GM19467 (cell line): ENCODE measurements around the gene GLIPR2.
"Not testable (repeated sequence)": the region's sequence is repeated elsewhere in the genome, so short reads cannot be mapped to it uniquely, and the experiment has no call there.

Experiments used
- ATAC-seq: cut with Tn5 transposase; IDR thresholded peaks from one replicate; pipeline ENCODE4 v1.9.1; 2021; ENCODE audit warnings: mild to moderate bottlenecking, moderate library complexity; ENCODE audit not compliant: unreplicated experiment

GLIPR2 gene

DNA sequence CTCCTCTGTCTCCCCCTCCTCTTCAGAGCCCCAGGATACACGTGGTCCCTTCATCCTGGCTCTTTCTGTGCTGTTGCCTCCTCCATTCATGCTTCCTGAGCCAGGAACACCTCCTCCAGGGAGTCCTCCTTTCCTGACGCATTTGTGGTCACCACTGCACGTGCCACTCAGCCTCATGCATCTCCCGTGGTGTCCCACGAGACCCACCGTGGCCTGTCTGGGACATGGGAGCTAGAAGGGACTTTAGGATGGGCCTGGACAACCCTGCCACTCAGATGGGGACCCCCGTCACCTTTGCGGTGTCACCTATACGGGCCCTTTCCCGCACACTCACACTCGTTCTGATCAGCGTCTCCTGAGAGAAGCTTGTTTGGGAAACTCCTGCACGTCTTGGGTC lies 6.7 kb downstream of the GLIPR2 start:
- ATAC-seq: no peak

DNA sequence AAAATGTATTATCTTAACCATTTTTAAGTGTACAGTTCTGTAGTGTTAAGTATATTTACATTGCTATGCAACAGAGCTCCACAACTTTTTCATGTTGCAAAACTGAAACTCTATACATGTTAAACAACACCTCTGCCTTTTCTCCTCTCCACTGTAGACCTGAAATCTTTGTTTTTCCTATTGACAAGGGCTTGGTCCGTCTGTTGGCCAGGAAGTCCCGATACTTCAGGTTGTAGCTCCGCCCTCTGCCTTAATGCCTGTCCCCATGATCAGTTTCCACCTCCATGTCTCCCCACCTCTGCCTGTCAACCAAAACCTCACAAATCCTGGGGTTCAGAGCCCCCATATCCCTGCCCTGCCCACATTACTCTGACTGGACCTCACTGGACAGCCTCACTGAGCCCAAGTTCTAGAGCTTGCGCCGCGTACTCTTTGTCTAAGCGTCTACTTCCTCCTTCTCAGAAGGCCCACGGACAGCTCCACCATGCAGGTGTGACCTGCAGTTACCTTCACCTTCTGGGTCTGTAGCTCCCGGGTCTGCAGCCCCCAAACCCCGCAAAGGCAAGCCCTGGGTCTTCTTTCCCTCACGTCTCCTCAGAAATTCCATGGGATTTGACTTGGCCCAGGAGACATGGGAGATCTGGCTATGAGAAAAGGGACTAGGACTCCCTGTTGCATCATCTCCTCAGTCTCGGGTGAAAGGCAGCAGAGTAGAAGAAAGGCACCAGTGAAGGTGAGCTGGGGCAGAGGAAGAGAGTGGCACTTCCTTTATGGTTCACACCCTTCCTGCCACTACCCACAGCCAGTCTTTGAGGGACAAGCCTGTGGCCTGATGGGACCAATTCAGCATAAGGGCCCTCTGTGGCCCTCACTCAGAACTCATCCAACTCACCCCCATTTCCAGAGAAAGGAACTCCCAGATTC lies 8.0 kb downstream of the GLIPR2 start:
- ATAC-seq: no peak

DNA sequence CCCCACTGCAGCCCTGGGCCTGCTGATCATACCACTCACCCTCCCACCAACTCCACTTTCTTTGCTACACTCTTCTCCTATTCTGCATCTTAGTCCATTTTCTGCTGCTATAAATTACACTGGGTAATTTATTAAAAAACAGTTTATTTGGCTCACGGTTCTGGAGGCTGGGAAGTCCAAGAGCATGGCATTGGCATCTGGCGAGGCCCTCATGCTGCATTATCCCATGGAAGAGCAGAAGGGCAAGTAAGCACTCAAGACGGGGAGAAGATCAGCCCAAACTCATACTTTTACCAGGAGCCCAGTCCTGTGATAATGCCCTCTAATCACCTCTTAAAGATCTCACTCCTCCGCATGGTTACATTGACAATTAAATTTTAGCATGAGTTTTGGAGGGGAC lies 9.4 kb downstream of the GLIPR2 start:
- ATAC-seq: no peak

DNA sequence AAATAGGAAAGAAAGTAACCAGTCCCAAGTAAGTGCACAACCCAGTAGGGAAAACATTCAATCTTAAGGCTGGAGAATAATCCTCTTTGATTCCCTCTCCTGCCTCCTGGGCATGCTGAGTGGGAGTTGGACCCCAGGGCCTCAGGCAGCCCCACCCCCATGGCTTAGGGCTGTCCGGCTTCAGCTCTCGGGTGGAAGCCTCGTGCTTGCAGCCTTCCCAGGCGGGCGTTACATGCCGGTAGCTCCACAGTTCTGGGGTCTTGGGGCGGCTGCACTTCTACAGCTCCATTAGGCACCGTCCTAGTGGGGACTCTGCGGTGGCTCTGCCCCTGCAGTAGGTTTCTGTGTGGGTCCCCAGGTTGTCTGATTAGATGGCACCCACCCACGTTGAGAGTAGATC lies 10.1 kb downstream of the GLIPR2 start:
- ATAC-seq: no peak

DNA sequence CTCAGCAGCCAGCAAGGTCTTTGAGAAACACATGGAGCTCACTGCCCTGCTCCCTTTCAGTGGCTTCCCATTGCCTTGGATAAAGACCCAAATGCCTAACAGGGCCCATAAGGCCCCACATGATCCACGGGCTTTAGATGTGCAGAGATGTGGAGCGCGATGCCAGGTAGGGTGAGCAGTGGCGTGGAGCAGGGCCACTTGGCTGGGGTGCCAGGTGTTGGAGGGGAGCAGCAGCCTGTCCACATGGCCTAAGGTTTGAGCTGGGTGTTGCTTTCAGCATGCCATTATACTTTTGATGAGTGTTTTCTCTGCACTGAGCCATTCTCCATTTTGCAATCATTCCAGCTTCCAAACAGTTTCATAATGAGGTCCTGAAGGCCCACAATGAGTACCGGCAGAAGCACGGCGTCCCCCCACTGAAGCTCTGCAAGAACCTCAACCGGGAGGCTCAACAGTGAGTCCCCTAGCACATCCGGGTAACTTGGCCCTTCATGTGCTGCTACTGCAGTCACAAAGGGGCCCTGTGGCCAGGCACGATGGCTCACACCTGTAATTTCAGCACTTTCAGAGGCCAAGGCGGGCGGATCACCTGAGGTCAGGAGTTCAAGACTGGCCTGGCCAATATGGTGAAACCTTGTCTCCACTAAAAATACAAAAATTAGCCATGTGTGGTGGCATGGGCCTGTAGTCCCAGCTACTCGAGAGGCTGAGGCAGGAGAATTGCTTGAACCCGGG lies 11.1 kb downstream of the GLIPR2 start:
- no peak for ATAC-seq

DNA sequence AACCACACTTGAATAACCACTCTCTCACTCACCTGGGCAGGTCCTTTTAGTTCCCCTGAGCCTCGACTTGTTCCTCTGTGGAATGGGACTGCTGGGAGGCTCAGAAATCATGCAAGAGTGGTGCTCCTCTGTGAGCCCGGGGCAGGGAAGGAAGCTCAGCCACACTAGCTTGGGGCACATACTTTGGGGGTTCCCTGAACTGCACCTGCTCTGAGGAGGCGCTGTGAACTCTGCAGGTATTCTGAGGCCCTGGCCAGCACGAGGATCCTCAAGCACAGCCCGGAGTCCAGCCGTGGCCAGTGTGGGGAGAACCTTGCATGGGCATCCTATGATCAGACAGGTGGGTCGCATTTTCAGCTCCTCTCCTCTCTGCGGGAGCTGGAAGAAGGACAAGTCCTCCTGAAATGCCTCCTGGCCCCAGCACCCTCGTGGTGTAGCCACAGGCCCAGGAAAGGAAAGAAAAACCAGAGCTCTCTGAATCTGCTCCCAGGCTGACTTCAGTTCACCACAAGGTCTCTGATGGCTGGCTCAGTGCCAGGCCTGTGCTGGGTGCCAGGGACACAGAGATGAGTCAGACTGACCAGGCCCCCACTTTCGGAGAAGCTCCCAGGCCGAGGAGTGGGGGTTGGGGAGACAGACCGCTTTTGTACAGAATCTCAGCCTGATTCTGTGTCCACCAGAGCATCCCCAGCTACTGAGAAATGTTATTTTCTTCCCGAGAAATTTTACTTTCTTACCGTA lies 11.9 kb downstream of the GLIPR2 start:
- ATAC-seq: no peak

DNA sequence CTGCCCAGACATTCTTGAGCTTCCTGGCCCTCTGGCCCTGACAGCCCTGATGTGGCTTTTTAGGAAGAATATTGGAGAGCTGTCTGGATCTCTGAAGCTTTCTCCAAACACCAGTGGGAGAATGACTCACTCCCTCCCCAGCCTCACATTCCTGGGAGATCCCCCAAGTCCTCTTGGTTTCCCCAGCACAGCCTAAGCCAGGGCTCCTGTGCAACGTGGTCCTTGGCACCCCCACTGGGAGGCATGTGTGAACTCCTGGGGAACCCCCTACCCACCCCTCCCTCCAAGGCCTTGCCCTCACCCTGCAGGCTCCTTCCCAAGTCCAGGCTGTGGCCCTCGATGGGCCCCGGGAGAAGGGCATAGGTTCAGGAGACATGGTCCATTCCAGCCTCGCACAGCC lies 12.7 kb downstream of the GLIPR2 start:
- ATAC-seq: no peak

DNA sequence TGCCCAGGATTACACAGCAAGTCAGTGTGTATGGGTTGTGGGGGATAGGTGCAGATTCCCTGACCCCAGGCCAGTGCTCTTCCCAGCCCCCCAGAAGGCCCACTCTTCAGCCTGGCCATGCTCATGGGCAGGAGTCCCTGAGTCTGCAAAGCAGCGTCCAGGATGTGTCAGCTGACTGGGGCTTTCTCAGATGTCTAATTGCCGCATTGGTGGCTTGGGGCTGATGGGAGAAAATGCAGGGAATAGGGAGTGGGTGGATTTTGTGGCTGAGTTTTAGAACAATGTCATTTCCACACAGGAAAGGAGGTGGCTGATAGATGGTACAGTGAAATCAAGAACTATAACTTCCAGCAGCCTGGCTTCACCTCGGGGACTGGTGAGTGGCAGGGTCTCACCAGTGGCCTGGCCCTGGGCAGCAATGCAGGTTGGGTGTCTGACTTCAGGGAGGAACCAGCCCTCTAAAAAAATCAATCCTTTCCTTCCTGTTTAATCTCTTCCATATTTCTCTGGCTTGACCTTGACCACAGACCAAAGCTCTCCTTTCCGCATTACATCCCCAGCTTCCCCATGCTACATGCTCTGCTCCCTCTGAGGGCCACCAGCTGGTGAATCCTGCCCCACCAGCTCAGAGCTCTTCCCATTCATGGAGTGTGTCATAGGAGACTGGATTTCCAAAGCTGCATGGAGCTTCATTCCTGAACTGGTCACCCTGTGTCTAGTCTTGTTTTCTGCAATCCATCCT lies 14.2 kb downstream of the GLIPR2 start:
- no peak for ATAC-seq

DNA sequence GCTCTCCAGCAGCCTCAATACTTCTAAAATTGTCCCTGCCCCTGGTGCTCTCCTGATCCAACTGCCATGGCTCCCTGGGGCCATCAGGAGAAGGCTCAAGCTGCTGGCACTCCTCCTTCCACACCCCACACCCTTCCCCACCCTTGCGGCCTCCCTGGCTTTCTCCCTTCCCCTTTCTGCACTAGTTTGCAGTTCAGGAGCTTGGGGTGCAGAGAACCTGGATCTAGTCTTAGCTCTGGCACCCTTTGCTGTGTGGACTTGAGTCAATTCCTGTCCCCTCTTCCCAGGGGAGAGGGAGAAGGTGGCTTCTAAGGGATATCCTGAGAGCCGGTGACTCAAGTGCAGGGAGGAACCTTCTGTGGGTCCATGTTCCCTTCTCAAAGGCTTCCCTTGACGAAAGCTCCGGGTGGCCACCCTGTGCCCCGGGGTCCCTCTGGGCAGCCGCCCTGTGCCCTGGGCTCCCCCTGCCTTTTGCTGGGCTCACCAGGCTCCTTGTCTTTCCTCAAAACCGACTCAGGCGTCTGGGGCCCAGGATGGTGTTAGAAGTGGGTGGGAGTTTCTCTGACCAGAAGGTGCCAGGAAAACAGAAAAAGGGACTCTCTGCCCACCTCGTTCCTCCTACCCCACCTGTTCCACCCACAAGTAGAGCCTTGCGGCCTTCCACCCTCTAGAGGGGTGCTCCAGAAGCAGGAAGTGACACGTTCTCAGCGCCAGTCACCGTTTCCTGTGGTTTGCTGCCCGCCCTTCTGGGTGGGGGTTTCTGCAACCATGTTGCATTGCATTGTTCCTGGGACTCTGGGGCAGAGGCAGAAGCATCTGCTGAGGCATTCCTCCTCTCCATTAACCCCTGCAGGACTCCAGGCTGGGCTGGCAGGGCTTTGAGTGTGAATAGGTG lies 15.0 kb downstream of the GLIPR2 start:
- ATAC-seq: peak; percentile 78

DNA sequence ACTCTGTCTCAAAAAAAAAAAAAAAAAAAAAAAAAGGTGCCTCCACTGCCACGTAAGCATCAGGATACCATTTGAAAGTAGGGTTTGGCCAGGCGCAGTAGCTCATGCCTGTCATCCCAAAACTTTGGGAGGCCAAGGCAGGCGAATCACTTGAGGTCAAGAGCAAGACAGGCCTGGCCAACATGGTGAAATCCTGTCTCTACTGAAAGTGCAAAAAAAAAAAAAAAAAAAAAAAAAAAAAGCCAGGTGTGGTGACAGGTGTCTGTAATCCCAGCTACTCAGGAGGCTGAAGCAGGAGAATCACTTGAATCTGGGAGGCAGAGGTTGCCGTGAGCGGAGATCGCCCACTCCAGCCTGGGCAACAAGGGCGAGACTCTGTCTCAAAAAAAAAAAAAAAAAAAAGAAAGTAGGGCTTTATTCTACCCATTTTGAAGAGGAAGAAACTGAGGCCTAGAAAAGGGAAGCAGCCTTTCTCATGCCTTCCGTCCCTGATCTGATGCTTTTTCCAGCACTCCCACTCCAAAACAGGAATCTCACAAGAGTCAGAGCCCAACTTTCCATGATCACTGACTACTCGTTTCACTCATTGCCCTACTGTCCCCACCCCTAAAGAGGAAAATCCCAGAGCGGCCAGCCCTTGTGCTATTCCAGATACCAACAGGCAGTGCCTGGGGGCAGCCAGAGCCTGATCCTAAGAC lies 16.4 kb downstream of the GLIPR2 start:
- no peak for ATAC-seq

DNA sequence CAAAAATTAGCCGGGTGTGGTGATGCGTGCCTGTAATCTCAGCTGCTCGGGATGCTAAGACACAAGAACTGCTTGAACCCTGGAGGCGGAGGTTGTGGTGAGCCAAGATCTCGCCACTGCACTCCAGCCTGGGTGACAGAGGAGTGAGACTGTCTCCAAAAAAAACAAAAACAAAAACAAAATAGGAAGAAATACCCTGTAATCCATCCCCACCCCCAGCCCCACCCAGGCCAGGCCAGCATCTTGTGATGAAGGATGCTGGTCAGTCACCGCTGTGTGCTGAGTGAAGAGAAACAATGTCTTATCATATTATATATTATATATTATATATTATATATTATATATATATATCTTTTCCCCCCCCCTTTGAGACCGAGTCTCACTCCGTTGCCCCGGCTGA lies 17.2 kb downstream of the GLIPR2 start:
- no peak for ATAC-seq

DNA sequence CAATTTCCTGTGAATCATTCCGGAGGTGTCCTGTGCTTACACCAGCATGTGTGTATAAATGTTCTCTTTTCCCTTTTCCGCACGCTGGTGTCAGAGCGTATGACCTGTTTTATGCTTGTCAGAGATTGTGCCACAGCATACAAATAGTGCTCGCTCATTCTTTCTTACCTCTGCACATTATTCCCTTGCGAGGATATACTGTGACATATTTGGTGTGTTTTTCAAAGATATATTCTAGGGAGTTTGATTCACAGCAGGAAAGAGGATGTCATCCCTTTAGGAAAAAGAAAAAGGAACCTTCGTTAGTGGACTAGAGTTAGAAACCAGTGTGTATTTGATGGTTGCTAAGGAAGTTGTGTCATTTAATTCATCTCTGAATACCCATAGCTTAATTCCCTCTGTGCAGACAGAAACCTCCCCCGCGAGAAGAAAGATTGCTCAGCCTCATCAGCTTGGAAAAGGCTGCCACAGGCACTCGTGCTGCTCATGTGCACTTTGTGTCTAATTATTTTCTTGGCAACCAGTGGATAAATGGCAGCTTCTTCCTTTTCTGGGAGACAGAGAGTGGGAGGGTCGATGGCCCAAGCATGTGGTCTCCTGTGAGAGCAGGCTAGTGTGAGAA lies 17.9 kb downstream of the GLIPR2 start:
- ATAC-seq: no peak

DNA sequence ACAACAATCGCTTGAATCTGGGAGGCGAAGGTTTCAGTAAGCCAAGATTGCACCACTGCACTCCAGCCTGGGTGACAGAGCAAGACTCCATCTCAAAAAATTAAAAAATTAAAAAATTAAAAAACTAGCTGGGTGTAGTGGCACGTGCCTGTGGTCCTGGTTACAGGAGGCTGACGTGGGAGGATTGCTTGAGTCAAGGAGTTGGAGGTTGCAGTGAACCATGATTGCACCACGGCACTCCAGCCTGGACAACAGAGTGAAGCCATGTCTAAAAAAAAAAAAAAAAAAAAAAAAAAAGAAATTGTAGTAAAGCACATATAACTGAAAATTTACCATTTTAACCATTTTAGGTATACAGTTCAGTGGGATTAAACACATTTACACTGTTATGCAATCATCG lies 19.6 kb downstream of the GLIPR2 start:
- no peak for ATAC-seq

DNA sequence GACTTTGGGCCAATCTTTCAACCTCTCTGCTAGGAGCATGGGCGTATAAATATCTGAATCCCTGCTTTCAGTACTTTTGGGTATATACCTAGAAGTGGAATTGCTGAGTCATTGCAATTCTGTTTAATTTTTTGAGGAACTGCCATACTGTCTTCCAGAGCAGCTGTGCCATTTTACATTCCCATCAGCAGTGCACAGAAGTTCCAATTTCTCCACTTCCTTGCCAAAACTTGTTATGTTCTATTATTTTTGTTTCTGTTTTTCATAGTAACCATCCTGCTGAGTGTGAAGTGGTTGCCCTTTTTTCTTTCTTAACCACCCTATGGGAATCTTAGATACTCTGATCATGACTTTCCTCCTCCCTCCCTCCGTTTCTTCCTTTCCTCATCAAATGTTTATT lies 21.6 kb downstream of the GLIPR2 start:
- no peak for ATAC-seq

DNA sequence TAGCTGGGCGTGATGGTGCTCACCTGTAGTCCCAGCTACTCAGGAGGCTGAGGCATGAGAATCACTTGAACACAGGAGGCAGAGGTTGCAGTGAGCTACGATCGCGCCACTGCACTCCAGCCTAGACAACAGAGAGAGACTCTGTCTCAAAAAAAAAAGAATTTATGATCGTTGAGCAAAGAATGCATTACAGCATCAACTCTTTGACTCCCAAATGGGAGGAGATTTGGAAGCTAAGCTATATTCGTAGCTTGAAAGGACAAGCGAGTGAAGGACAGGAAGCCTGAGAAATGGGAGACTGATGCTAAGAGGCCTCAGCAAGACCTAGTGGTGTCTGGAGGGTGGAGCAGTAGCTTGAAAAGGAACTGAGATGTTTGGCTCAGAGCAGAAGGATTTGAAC lies 22.4 kb downstream of the GLIPR2 start:
- no peak for ATAC-seq

DNA sequence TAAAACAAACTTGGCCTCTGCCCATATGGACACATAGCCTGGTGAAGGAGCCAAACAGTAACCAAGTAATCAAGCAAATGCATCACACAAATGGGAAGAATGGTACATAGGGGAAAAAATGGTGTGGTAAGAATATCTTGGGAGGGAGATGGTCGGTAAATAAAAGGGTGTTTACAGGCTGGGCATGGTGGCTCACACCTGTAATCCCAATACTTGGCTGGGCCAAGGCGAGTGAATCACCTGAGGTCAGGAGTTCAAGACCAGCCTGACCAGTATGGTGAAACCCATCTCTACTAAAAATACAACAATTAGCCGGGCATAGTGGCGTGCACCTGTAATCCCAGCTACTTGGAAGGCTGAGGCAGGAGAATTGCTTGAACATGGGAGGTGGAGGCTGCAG lies 23.0 kb downstream of the GLIPR2 start:
- ATAC-seq: not testable (repeated sequence)

DNA sequence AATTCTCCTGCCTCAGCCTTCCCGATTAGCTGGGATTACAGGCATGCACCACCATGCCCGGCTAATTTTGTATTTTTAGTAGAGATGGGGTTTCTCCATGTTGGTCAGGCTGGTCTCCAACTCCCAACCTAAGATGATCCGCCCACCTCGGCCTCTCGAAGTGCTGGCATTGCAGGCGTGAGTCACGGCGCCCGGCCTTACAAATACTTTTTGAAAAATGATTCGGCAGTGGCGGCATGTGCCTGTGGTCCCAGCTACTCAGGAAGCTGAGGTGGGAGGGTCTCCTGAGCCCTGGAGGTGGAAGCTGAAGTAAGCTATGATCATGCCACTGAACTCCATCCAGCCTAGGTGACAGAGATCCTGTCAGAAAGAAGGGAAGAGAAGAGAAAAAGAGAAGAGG lies 23.6 kb downstream of the GLIPR2 start:
- not testable (repeated sequence) for ATAC-seq

DNA sequence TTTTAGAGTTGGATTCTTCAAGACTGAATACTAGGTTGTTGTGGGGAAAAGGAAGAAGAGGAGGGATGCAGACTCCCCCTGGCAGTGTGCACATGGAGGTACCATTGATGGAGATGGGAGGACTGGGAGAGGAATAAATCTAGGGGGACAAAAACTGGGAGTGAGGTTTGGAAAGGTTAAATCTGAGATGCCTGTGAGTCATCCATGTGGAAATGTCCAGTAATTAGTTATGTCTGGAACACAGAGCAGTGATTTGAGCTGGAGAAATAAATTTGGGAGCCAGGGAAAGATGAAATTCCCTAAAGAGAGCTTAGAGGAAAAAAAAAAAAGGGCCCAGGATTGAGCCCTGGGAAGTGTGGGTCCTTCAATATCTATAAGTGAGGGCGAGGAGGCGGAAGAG lies 24.7 kb downstream of the GLIPR2 start:
- no peak for ATAC-seq

DNA sequence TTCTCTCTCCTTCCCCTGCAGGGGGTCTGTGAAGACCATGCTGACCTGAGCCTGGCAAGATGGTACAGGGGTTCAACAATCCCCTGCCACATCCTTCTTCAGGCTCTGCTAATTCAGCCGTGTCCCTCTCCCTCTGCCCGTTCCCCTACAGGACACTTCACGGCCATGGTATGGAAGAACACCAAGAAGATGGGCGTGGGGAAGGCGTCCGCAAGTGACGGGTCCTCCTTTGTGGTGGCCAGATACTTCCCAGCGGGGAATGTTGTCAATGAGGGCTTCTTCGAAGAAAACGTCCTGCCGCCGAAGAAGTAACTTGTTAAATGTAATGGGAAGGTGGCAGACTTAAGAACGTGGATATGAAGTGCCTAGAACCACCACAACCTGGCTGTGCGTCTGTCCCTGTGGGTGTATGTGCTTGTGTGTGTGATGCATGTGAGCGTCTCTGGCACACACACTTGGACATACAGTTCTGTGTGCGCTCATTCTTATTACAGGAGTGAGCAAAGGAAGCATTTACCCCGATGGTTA lies 25.7 kb downstream of the GLIPR2 start:
- no peak for ATAC-seq
